ENCODE measurements around the gene SEPTIN1. TPM values are rescaled to one million over a fixed set of nuclear protein-coding genes. Genes with fewer than 3 reads are reported as not detected.

Gene SEPTIN1
- total RNA-seq: 38.2 TPM

- peak in 2 of 3 donors; percentile 53 to 72 for DNase-seq (ENCODE audit: low read depth in 2 of 3, low spot score in 2 of 3)
These were observed at the start of gene SEPTIN1 for GRCh38 chr16:30382111-30382881. Gene SEPTIN1, minus strand, starts transcription at chr16:30382561. Its CDS starts 19 bp downstream, at chr16:30382542.

- no peak for DNase-seq (ENCODE audit: low read depth in 2 of 3, low spot score in 2 of 3)
These were observed 48.1 kb upstream of the SEPTIN1 start for GRCh38 chr16:30430428-30430970.

GRCh38 chr16:30429678-30430427 is 47.5 kb upstream of the SEPTIN1 start, which contains the start of gene DCTPP1:
Gene DCTPP1, minus strand, starts transcription at chr16:30430030. Its CDS starts 50 bp downstream, at chr16:30429980.
- peak; percentile 97 to 100 (median 99) for DNase-seq (ENCODE audit: low read depth in 2 of 3, low spot score in 2 of 3)

GRCh38 chr16:30429418-30429677 is 47.0 kb upstream of the SEPTIN1 start:
- no peak for DNase-seq (ENCODE audit: low read depth in 2 of 3, low spot score in 2 of 3)

GRCh38 chr16:30428055-30428454 is 45.7 kb upstream of the SEPTIN1 start:
- DNase-seq (ENCODE audit: low read depth in 2 of 3, low spot score in 2 of 3): no peak

- DNase-seq (ENCODE audit: low read depth in 2 of 3, low spot score in 2 of 3): no peak
These were observed 38.6 kb upstream of the SEPTIN1 start for GRCh38 chr16:30421010-30421409.

GRCh38 chr16:30418350-30419181 is 36.2 kb upstream of the SEPTIN1 start:
- DNase-seq (ENCODE audit: low read depth in 2 of 3, low spot score in 2 of 3): no peak

GRCh38 chr16:30417529-30418349 is 35.4 kb upstream of the SEPTIN1 start:
- DNase-seq (ENCODE audit: low read depth in 2 of 3, low spot score in 2 of 3): peak; percentile 89 to 93 (median 90)

- DNase-seq (ENCODE audit: low read depth in 2 of 3, low spot score in 2 of 3): no peak
These were observed 34.5 kb upstream of the SEPTIN1 start for GRCh38 chr16:30416624-30417528.

- no peak for DNase-seq (ENCODE audit: low read depth in 2 of 3, low spot score in 2 of 3)
These were observed 33.8 kb upstream of the SEPTIN1 start for GRCh38 chr16:30416047-30416603.

- DNase-seq (ENCODE audit: low read depth in 2 of 3, low spot score in 2 of 3): no peak
These were observed 31.8 kb upstream of the SEPTIN1 start for GRCh38 chr16:30414159-30414558.

- DNase-seq (ENCODE audit: low read depth in 2 of 3, low spot score in 2 of 3): no peak
These were observed 30.9 kb upstream of the SEPTIN1 start for GRCh38 chr16:30413112-30413806.

- DNase-seq (ENCODE audit: low read depth in 2 of 3, low spot score in 2 of 3): peak; percentile 84 to 96 (median 89)
These were observed 27.0 kb upstream of the SEPTIN1 start for GRCh38 chr16:30409125-30410060.

- DNase-seq (ENCODE audit: low read depth in 2 of 3, low spot score in 2 of 3): no peak
These were observed 25.6 kb upstream of the SEPTIN1 start for GRCh38 chr16:30407804-30408534.

- peak in 2 of 3 donors; percentile 85 to 87 for DNase-seq (ENCODE audit: low read depth in 2 of 3, low spot score in 2 of 3)
These were observed 24.9 kb upstream of the SEPTIN1 start, which contains the start of gene ZNF771 for GRCh38 chr16:30407102-30407803. Gene ZNF771, plus strand, starts transcription at chr16:30407606. Its CDS starts 448 bp downstream, at chr16:30408054.

GRCh38 chr16:30406795-30407101 is 24.4 kb upstream of the SEPTIN1 start:
- DNase-seq (ENCODE audit: low read depth in 2 of 3, low spot score in 2 of 3): no peak
